ENCODE data around the gene INO80D.
"Not testable (repeated sequence)": the region's sequence is repeated elsewhere in the genome, so short reads cannot be mapped to it uniquely, and the experiment has no call there.

The INO80D gene

DNA sequence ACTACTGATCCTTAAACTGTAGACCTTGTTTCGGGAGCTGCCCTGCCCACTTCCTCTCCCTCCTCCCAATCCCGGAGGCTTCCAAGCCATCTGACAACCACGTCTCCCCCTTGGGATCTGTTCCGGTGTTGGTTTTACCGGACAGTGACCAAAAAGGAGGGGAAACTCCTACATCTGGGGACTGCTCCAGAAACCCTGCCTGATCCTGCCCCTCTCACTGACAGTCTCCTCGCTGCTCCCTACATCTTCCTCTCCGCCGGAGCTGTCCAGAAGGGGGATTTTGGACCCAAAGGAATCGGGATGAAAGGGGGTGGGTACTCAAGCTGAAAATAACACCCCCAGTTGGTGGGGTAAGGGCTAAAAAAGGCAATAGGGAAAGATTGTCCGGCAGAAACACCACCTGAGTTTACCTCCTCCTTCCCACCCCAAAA, 1.5 kb downstream of the INO80D start:
- DNase-seq (ENCODE audit: low read depth in 2 of 2), result no peak

DNA sequence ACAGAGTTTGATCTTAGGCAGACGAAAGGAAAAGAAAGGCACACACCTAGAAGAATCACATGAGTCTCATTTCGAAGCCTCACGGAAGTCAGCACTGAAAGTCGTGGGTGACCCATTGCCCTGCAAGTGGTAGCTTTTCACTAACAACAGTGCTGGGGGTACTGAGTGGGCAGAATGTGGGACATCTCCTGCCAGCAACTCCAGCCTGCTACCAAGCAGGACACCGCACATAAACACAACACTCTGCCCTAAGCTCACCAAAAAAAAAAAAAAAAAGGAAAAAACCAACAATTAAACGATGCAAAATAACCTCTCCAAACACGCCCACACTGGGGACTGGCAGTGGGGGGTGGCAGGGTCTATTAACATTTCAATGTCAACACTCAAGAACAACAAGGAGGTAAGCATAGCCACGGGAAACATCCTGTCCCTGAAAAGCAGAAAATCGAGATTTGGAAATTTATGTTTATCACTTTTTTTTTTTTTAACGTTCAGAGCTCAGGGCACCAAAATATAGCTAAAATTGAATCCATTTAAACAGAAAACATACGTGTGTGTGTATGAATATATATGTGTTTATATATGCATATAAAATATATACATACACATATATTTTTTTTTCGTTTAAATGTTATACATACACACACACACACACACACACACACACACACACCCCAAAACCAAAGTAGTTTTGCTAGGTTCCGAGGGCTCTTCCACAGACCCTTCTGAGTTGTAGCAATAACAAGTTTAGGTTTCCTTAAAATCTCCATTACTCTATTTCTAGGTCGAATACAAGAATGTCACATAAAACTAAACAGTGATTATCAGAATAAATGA, 2.2 kb downstream of the INO80D start:
- no peak for DNase-seq (ENCODE audit: low read depth in 2 of 2)

DNA sequence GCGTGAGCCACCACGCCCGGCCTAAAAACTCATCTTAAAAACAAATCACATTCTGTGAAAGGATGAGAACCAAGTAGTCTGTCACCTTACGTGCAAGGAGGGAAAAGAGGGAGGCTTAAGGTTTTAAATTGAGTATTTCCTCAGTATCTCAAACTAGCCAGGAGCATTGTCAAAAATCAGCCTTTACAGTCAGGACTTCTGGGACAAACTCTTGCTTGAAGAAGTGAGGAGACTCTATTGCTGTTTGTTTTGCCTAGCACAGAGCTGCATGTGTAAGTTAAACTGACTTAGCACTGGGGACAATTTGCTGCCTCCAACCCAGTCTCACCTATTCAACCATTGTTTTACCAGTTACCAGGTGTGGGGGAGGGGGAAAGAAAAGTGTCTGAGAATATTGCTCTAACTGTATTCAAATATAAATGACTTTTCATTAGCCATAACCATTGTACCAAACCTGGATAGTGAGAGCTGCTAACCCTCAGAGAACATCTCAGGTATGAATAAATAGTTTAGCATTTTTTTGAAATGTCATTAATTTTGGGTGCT, 3.6 kb downstream of the INO80D start:
- DNase-seq (ENCODE audit: low read depth in 2 of 2), result no peak

DNA sequence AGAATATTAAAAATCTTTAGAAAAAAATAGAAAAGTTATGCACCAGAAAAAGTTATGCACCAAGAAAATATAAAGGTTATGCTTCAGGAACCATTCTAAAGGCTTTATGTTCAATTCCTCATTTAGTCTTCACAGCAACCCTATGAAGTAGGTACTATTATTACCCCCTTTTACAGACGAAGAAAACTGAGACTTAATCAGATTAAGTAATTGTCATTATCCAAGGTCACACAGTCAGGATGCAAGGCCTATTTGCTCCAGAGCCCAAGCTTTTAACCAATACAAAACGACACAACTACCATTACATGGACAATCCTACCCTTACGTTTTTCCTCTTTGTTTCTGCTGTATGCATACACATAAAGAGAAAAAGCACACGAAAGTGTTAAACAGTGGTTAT, 5.0 kb downstream of the INO80D start:
- DNase-seq (ENCODE audit: low read depth in 2 of 2), result no peak

DNA sequence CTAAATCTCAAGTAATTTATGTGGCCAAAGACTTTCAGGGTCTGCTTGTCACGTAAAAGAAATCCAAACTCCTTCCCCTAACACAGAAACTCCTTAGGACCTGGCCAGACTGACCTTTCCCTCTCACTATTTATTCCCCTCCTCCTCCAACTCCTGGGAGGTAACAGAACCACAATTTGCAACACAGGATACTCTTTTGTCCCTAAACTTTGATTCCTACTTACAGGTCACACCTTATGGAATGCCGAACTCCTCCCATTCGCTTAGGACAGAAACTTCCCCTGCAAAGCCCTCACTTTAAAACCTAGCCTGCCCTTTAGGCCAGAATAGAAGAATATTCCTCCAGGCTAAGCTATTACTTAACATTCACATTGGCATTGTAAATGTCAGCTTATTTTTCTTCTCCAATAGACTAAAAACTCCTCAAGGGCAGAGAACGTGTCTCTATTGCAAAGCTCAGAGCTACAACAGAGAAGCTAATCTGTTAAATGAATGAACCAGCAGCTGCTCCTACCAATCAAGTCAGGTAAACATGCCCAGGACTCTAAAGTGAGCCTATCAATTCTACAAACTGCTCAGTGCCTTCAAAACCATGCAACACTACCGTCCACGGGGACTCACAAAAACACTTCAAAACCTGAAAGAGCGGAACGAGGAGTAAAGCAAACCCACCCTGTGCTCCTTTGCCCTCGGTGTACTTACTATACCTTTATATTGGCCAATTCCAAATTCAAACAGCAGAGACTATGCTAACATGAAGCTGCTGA, 6.1 kb downstream of the INO80D start:
- no peak for DNase-seq (ENCODE audit: low read depth in 2 of 2)

DNA sequence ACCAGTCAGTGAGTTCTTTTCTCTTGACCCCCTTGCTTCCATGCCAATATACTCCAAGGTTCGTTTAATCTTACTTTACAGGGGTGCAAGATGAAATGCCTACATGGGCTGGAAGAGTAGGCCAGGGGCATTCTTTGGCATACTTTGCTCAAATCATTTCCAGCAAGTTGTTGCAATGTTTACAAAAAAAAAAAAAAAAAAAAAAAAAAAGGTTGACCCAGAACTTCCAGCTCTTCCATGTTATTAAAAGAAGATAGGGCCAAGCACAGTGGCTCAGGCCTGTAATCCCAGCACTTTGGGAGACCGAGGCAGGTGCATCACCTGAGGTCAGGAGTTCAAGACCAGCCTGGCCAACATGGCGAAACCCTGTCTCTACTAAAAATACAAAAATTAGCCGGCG, 8.1 kb downstream of the INO80D start:
- not testable (repeated sequence) for DNase-seq (ENCODE audit: low read depth in 2 of 2)

DNA sequence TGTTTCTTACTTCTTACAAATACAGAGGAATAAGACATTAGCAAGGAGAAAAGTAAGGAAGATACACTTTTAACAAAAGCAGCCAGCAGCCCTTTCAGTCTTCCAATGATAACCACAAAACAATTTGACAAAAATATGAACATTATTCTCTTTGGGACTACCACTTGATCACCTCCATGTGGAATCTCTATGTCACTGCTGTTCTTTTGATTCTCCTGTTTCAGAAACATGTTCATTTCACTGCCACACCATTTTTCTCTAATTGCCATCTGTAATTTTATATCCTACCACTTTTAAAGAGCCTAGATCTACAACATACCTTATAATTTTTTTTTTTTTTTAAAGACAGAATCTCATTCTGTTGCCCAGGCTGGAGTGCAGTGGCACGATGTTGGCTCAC, 10.9 kb downstream of the INO80D start:
- DNase-seq (ENCODE audit: low read depth in 2 of 2), result no peak

DNA sequence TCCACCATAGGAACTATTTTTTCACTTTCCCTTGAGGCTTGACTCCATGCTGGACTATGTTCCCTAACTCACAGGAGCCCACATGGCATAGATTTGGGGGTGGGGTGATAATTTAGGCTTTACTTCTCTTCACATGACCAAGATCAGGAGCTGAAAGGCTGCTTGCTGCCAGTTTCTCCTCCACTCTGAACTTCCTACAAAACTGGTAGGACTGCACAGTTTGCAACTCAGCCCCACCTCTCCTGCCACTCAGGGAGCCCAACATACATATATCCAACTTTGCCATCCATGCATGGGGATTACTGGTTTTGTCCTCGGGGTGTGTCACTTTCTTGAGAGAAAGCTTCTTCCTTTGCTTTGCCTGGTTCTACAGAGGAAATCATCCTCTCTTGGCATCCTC, 14.2 kb downstream of the INO80D start:
- no peak for DNase-seq (ENCODE audit: low read depth in 2 of 2)

DNA sequence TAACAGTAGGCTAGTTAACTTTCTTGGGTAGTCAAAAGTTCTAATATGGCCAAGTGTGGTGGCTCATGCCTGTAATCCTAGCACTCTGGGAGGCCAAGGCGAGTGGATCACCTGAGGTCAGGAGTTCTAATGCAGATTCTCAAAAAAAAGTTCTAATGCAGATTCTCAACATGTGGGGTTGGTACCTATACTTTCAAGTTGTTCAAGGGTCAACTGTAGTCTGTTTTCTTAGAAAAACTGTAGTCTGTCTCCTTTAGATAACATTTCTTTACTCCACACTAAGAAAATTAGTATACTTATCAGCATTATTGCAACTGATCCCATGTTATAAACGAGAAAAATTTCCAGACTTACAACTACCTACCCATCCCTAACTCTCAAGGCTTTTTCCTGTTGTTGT, 16.6 kb downstream of the INO80D start:
- DNase-seq (ENCODE audit: low read depth in 2 of 2), result no peak

DNA sequence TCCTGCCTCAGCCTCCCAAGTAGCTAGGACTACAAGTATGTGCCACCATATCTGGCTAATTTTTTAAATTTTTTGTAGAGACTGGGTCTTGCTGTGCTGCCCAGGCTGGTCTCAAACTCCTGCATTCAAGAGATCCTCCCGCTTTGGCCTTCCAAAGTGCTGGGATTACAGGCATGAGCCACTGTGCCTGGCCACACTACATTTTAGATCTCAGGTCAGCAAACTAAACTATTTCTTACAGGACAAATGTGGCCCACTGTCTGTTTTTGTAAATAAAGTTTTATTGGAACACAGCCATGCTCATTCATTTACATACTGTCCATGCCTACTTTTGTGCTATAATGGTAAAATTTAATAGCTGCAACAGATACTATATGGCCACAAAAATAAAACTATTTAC, 17.8 kb downstream of the INO80D start:
- DNase-seq (ENCODE audit: low read depth in 2 of 2), result no peak

DNA sequence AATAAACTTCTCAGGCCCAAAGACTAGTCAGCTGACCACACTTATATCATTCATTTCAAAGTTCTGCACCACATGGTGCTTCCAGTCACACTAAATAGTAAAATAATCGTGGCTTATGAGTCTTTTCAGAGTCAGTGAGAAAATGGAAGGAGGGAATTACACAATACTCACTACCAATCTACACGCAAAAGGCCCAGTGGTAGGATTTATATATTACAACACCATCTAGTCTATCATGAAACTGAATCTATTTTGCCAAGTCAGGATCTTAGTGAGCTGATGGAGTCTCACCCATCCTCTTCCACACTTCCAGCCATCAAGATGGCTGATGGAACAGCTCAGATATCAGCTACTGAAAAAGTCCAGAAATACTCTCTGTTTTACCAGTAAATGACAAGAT, 21.9 kb downstream of the INO80D start:
- DNase-seq (ENCODE audit: low read depth in 2 of 2), result no peak

DNA sequence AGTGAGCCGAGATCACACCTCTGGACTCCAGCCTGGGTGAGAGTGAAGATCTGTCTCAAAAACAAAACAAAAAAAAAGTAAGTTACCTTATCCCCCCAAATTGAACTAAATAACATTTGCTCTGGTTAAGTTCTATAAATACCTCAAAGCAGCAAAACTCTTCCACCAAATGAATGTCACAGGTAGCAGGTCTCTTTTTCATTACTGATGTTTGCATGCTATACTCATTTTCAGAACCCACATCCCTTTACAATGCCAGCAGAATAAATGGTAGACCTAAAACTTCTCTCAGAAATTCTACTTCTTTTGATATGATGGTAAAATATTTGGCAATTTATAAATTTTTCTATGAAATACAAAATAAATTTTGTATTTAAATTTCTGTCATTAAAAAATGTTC, 22.3 kb downstream of the INO80D start:
- DNase-seq (ENCODE audit: low read depth in 2 of 2), result no peak

DNA sequence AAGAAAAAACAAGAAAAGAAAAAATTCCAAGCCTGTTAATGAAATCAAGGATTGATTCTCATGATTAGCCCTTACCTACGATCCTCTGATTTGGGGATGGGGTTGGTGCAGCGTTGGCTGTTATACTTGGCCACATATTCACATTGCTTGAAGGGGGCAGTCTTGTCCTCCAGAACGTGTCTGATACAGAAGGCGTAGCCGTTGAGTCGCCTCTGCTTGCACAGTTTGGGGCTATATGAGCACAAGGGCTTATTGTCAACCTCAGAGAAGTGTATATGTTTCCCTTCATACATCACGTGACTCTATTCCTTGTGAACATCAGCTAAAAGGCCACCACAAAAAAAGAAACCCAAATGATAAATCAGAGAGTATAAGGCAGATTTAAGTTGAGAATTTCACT, 23.2 kb downstream of the INO80D start:
- no peak for DNase-seq (ENCODE audit: low read depth in 2 of 2)

DNA sequence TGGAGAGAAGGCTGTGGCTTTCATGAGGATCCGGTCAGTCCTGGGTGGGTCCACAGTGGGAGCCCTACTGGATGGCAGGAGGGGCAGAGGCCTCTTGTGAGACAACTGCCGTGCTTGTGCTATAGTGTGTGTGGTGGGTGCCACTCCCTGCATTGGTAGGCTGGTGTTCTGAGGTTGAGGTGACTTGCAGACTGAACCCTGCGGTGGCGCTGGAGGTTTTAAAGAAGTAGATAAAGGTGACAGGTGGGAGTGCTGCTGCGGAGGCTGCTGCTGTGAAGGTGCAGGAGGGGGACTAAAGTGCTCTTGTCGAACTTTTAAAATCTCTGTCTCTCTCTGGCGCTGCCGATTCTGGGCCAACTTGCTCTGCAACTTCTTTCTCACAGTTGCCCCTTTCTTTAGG, 29.7 kb downstream of the INO80D start:
- DNase-seq (ENCODE audit: low read depth in 2 of 2), result no peak

DNA sequence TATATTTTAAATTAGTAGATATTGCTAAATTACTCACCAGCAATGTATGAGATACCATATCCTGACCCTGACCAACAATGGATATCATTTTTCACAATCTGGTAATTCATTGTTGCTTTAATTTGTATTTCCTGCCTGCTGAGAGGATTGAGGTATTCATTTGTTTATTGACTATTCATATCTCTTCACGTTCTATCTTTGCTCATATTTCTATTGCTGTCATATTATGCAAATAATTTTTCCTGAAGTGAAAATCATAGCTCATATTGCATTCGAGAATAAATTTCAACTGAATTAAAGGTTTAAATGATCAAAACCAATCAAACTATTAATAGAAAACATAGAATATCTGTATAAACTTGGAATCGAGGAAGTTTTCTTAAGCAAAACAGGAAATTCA, 31.0 kb downstream of the INO80D start:
- no peak for DNase-seq (ENCODE audit: low read depth in 2 of 2)

DNA sequence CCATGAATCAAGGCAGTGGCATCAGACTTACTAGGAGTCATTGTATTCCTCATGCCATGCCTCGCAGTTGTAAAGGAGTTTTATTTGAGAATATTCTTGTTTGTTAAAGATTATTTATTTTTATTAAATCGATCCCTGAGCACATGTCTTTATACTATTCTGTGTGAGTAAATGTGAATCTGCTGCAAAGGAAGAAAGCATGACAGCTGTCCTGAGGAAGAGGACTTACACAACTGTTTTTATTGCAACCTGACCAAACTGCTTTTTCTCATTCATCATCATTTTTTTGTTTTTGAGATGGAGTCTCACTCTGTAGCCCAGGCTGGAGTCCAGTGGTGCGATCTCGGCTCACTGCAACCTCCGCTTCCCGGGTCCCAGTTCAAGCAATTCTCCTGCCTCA, 34.1 kb downstream of the INO80D start:
- no peak for DNase-seq (ENCODE audit: low read depth in 2 of 2)

DNA sequence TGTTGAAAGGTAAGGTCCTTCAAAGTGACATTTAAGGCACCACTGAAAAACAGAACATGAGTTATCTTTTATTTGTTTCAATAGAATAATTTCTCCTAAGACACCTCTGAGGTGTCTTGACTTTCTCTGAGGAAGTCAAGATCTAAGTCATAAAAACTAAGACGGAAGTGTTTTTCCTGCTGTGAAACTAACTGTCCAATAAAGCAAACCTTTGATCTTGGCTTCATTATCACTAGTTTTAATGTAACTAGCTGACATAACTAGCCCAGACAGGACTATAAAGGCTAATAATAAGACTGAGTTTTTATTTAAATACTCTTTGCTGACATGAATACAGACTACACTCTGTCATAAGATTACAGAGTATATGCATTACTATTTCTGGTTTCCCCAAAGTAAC, 36.6 kb downstream of the INO80D start:
- DNase-seq (ENCODE audit: low read depth in 2 of 2), result no peak

DNA sequence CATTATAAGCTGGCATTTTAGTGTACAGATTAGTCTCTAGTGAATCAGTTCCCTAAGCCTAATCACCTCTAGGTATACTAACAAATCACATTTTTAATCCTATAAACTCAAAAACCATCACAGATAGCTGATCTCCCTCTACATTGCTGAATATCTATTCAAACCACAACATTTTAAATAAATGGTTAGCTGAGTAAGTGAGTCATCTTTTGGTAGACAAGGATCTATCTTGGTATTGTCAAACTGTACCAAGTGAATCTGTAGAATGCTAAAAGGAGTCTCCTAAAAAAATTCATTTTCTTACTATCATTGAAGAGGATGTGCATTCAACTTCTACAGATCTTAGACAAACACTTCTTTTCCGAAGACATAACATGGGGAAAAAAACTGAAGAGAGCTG, 40.7 kb downstream of the INO80D start:
- DNase-seq (ENCODE audit: low read depth in 2 of 2), result no peak

DNA sequence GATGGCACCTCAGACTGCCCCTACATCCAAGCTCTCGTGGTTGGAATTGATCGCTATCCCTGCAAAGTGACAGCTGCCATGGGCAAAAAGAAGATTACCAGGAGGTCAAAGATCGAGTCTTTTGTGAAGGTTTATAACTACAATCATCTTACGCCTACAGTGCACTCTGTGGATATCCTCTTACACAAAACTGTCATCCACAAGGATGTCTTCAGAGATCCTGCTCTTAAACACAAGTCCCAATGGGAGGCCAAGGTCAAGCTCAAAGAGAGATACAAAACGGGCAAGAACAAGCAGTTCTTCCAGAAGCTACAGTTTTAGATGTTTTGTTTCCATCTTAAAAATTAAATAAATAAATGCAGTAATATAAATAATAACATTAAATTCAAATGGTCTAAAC, 45.4 kb downstream of the INO80D start:
- no peak for DNase-seq (ENCODE audit: low read depth in 2 of 2)

DNA sequence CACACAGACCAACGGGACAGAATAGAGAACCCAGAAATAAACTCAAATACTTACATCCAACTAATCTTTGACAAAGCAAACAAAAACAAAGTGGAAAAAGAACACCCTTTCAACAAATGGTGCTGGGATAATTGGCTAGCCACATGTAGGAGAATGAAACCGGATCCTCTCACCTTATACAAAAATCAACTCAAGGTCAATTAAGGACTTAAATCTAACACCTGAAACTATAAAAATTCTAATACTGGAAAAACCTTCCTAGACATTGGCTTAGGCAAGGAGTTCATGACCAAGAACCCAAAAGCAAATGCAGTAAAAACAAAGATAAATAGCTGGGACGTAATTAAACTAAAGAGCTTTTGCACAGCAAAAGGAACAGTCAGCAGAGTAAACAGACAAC, 50.6 kb downstream of the INO80D start:
- DNase-seq (ENCODE audit: low read depth in 2 of 2), result not testable (repeated sequence)

DNA sequence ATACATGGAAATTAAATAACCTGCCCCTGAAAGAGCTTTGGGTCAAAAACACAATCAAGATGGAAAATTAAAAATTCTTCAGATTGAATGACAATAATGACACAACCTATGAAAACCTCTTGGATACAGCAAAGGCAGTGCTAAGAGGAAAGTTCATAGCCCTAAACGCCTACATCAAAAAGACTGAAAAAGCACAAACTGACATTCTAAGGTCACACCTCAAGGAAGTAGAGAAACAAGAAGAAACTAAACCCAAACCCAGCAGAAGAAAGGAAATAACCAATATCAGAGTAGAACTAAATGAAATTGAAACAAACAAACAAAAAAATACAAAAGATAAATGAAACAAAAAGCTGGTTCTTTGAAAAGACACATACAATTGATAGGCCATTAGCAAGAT, 52.5 kb downstream of the INO80D start:
- not testable (repeated sequence) for DNase-seq (ENCODE audit: low read depth in 2 of 2)

DNA sequence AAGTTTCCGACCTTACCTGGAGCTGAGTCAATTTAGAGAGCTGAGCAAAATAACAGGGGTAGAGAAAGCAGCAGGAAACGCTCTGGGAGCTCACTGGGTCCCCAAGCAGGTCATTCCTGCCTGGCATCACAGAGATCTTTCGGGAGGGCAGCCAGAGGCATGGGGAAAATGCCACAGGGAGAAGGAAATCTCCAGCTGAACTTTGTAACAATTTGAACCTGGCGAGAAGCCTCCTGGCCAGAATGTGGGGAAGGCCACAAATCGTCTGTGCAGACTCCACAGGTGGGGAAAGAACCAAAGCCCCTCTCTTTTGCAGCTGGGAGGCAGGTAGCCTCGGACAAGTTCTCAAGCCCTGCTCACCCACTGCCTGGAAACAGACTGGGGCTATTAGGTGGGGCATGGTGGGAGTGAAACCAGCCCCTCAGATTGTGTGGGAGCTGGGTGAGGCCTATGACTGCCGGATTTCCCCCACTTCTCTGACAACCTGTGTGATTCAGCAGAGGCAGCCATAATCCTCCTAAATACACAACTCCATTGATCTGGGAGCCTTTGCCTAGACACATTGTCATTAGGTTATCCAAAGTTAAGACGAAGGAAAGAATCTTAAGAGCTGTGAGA, 53.9 kb downstream of the INO80D start:
- peak in 1 of 2 donors; percentile 2 for DNase-seq (ENCODE audit: low read depth in 2 of 2)

Data from stimulated activated CD8-positive, alpha-beta memory T cell treated with anti-CD3 and anti-CD28 coated beads, Interleukin-15, amount 100 ng/mL, for 48 hours (primary cell).